HEK293 (cell line): Measurements from ENCODE around the gene MAP3K20.

Experiments used
- CTCF ChIA-PET: fragments of 350-600 bp; formaldehyde crosslinking; extraction: SDS; loops from one replicate; lab custom pipeline; 2021; ENCODE audit warnings: antibody characterized with exemption; lab: Yijun Ruan, JAX
- POLR2A ChIA-PET: fragments of 300-600 bp; formaldehyde crosslinking; extraction: SDS; loops from one replicate; lab custom pipeline; 2020; ENCODE audit warnings: antibody characterized with exemption, inconsistent platforms; lab: Yijun Ruan, JAX
- H3K27ac ChIP-seq: fragments of 200-500 bp; sonication (Bioruptor generic); 2 replicates; pipeline ENCODE4 v1.5.1; 2014; ENCODE audit warnings: low read depth, low read length, control low read depth, inconsistent platforms; ENCODE audit errors: extremely low read depth
- H3K36me3 ChIP-seq, 2 experiments: fragments of 200-500 bp in 1 of 2; sonication (Bioruptor generic) in 1 of 2; 1 replicate in 1 of 2; 2 replicates in 1 of 2; pipeline ENCODE4 v1.5.1; 2014 to 2017; ENCODE audit warnings: inconsistent platforms in 2 of 2, low read length in 2 of 2; ENCODE audit not compliant: control insufficient read depth in 2 of 2, insufficient read depth in 1 of 2
- H3K4me1 ChIP-seq: fragments of 200-500 bp; sonication (Bioruptor generic); 2 replicates; pipeline ENCODE4 v1.5.1; 2014; ENCODE audit warnings: mild to moderate bottlenecking, low read length, inconsistent platforms; ENCODE audit not compliant: control insufficient read depth, insufficient read depth
- H3K4me3 ChIP-seq: 2 replicates; pipeline ENCODE4 v1.5.1; 2011; ENCODE audit warnings: low read depth, mild to moderate bottlenecking, control low read depth, low read length, moderate library complexity
- H3K9me3 ChIP-seq: fragments of 200-500 bp; sonication (Bioruptor generic); 2 replicates; pipeline ENCODE4 v1.5.1; 2014; ENCODE audit warnings: low read depth, low read length, inconsistent platforms; ENCODE audit not compliant: control insufficient read depth, insufficient read depth
- KLF1 ChIP-seq: fragments of 450-650 bp; formaldehyde crosslinking; IDR thresholded peaks from 2 replicates; pipeline ENCODE4 v1.5.1; 2016; ENCODE audit warnings: missing biosample characterization, missing genetic modification characterization
- OVOL3 ChIP-seq: fragments of 450-650 bp; formaldehyde crosslinking; IDR thresholded peaks from 2 replicates; pipeline ENCODE4 v1.5.1; 2016; ENCODE audit warnings: missing biosample characterization, missing genetic modification characterization
- SP7 ChIP-seq: fragments of 450-650 bp; formaldehyde crosslinking; IDR thresholded peaks from 2 replicates; pipeline ENCODE4 v1.5.1; 2016; ENCODE audit warnings: missing biosample characterization, missing genetic modification characterization
- ZBTB1 ChIP-seq: fragments of 450-650 bp; formaldehyde crosslinking; IDR thresholded peaks from 2 replicates; pipeline ENCODE4 v1.5.1; 2016; ENCODE audit warnings: missing biosample characterization, missing genetic modification characterization
- ZBTB21 ChIP-seq: fragments of 450-650 bp; formaldehyde crosslinking; IDR thresholded peaks from 2 replicates; pipeline ENCODE4 v1.5.1; 2017; ENCODE audit warnings: missing biosample characterization, missing genetic modification characterization
- ZBTB48 ChIP-seq: fragments of 450-650 bp; formaldehyde crosslinking; IDR thresholded peaks from 2 replicates; pipeline ENCODE4 v1.5.1; 2016; ENCODE audit warnings: missing biosample characterization, missing genetic modification characterization
- ZNF121 ChIP-seq: fragments of 450-650 bp; formaldehyde crosslinking; IDR thresholded peaks from 2 replicates; pipeline ENCODE4 v1.5.1; 2016; ENCODE audit warnings: missing biosample characterization, missing genetic modification characterization
- ZNF133 ChIP-seq: fragments of 450-650 bp; formaldehyde crosslinking; IDR thresholded peaks from 2 replicates; pipeline ENCODE4 v1.5.1; 2016; ENCODE audit warnings: missing biosample characterization, missing genetic modification characterization
- ZNF548 ChIP-seq: fragments of 450-650 bp; formaldehyde crosslinking; IDR thresholded peaks from 2 replicates; pipeline ENCODE4 v1.5.1; 2016; ENCODE audit warnings: missing biosample characterization, missing genetic modification characterization
- ZNF571 ChIP-seq: fragments of 450-650 bp; formaldehyde crosslinking; IDR thresholded peaks from 2 replicates; pipeline ENCODE4 v1.5.0; 2017; ENCODE audit warnings: missing biosample characterization, missing genetic modification characterization
- ZNF707 ChIP-seq: fragments of 450-650 bp; formaldehyde crosslinking; IDR thresholded peaks from 2 replicates; pipeline ENCODE4 v1.5.1; 2016; ENCODE audit warnings: missing biosample characterization, missing genetic modification characterization
- ZNF768 ChIP-seq: fragments of 450-650 bp; formaldehyde crosslinking; IDR thresholded peaks from 2 replicates; pipeline ENCODE4 v1.5.1; 2018; ENCODE audit warnings: missing biosample characterization, mild to moderate bottlenecking, missing genetic modification characterization
- ZNF777 ChIP-seq: fragments of 450-650 bp; formaldehyde crosslinking; IDR thresholded peaks from 2 replicates; pipeline ENCODE4 v1.5.1; 2017; ENCODE audit warnings: missing biosample characterization, missing genetic modification characterization, borderline replicate concordance
- TF ChIP-seq, protein P1 (sequence below): fragments of 450-650 bp; formaldehyde crosslinking; IDR thresholded peaks from 2 replicates; pipeline ENCODE4 v1.5.1; 2016; ENCODE audit warnings: missing biosample characterization, missing genetic modification characterization
- TF ChIP-seq, protein P2 (sequence below): fragments of 450-650 bp; formaldehyde crosslinking; IDR thresholded peaks from 2 replicates; pipeline ENCODE4 v1.5.1; 2016; ENCODE audit warnings: missing biosample characterization, missing genetic modification characterization
- TF ChIP-seq, protein P3 (sequence below): fragments of 450-650 bp; formaldehyde crosslinking; IDR thresholded peaks from 2 replicates; pipeline ENCODE4 v1.5.1; 2016; ENCODE audit warnings: missing biosample characterization, missing genetic modification characterization, borderline replicate concordance
- TF ChIP-seq, protein P4 (sequence below): fragments of 450-650 bp; formaldehyde crosslinking; IDR thresholded peaks from 2 replicates; pipeline ENCODE4 v1.5.1; 2017; ENCODE audit warnings: missing biosample characterization, missing genetic modification characterization
- TF ChIP-seq, protein P5 (sequence below): fragments of 450-650 bp; formaldehyde crosslinking; IDR thresholded peaks from 2 replicates; pipeline ENCODE4 v1.5.1; 2016; ENCODE audit warnings: missing biosample characterization, missing genetic modification characterization
- TF ChIP-seq, protein P6 (sequence below): fragments of 450-650 bp; formaldehyde crosslinking; IDR thresholded peaks from 2 replicates; pipeline ENCODE4 v1.5.1; 2016; ENCODE audit warnings: missing biosample characterization, missing genetic modification characterization
- TF ChIP-seq, protein P7 (sequence below): fragments of 450-650 bp; formaldehyde crosslinking; IDR thresholded peaks from 2 replicates; pipeline ENCODE4 v1.5.1; 2016; ENCODE audit warnings: missing biosample characterization, missing genetic modification characterization

The MAP3K20 gene

DNA sequence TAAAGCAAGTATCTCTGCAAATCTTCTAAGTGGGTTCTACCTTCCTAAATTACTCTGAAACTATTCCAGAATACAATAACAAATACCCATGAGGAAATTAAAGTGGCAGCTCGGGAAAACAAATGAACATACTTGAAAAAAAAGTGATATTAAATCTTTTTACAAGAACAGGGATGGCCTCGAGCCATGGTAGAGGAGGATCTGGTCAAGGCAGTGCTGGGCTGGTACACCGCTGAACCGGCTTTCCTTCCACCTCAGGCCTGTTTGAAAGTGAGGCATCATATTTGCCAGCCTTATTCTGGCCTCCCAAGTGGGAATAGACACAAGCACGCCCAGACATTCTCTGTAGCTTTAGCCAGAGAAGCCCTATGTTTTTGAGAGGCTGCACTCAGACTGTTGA lies 154.5 kb downstream of the MAP3K20 start:
- ChIA-PET CTCF (no interaction called here), POLR2A (no interaction called here)
- Histone ChIP-seq H3K4me3 (no peak overlapping the region), H3K27ac (no peak overlapping the region), H3K4me1 (no peaks in the 10 kb centered on the region), H3K36me3 (peaks cover 3 to 24% of the 10 kb centered on the region in 2 experiments; a peak in 2 of 3 replicates), H3K9me3 (no peaks in the 10 kb centered on the region)
- no peak for TF ChIP-seq ZNF571
- no peak for TF ChIP-seq ZNF768 (tag by site-specific recombination)
- no peak for TF ChIP-seq OVOL3 (tag by site-specific recombination)
- TF ChIP-seq, protein P1, sequence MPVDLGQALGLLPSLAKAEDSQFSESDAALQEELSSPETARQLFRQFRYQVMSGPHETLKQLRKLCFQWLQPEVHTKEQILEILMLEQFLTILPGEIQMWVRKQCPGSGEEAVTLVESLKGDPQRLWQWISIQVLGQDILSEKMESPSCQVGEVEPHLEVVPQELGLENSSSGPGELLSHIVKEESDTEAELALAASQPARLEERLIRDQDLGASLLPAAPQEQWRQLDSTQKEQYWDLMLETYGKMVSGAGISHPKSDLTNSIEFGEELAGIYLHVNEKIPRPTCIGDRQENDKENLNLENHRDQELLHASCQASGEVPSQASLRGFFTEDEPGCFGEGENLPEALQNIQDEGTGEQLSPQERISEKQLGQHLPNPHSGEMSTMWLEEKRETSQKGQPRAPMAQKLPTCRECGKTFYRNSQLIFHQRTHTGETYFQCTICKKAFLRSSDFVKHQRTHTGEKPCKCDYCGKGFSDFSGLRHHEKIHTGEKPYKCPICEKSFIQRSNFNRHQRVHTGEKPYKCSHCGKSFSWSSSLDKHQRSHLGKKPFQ (tag by site-specific recombination) = no peak
- TF ChIP-seq, protein P2, sequence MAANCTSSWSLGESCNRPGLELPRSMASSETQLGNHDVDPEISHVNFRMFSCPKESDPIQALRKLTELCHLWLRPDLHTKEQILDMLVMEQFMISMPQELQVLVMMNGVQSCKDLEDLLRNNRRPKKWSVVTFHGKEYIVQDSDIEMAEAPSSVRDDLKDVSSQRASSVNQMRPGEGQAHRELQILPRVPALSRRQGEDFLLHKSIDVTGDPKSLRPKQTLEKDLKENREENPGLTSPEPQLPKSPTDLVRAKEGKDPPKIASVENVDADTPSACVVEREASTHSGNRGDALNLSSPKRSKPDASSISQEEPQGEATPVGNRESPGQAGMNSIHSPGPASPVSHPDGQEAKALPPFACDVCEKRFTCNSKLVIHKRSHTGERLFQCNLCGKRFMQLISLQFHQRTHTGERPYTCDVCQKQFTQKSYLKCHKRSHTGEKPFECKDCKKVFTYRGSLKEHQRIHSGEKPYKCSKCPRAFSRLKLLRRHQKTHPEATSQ (tag by site-specific recombination) = no peak
- TF ChIP-seq SP7 (tag by site-specific recombination) = no peak
- no peak for TF ChIP-seq ZNF133 (tag by site-specific recombination)
- TF ChIP-seq ZNF121 (tag by site-specific recombination) = no peak
- TF ChIP-seq, protein P3, sequence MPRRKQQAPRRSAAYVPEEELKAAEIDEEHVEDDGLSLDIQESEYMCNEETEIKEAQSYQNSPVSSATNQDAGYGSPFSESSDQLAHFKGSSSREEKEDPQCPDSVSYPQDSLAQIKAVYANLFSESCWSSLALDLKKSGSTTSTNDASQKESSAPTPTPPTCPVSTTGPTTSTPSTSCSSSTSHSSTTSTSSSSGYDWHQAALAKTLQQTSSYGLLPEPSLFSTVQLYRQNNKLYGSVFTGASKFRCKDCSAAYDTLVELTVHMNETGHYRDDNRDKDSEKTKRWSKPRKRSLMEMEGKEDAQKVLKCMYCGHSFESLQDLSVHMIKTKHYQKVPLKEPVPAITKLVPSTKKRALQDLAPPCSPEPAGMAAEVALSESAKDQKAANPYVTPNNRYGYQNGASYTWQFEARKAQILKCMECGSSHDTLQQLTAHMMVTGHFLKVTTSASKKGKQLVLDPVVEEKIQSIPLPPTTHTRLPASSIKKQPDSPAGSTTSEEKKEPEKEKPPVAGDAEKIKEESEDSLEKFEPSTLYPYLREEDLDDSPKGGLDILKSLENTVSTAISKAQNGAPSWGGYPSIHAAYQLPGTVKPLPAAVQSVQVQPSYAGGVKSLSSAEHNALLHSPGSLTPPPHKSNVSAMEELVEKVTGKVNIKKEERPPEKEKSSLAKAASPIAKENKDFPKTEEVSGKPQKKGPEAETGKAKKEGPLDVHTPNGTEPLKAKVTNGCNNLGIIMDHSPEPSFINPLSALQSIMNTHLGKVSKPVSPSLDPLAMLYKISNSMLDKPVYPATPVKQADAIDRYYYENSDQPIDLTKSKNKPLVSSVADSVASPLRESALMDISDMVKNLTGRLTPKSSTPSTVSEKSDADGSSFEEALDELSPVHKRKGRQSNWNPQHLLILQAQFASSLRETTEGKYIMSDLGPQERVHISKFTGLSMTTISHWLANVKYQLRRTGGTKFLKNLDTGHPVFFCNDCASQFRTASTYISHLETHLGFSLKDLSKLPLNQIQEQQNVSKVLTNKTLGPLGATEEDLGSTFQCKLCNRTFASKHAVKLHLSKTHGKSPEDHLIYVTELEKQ (tag by site-specific recombination) = no peak
- TF ChIP-seq, protein P4, sequence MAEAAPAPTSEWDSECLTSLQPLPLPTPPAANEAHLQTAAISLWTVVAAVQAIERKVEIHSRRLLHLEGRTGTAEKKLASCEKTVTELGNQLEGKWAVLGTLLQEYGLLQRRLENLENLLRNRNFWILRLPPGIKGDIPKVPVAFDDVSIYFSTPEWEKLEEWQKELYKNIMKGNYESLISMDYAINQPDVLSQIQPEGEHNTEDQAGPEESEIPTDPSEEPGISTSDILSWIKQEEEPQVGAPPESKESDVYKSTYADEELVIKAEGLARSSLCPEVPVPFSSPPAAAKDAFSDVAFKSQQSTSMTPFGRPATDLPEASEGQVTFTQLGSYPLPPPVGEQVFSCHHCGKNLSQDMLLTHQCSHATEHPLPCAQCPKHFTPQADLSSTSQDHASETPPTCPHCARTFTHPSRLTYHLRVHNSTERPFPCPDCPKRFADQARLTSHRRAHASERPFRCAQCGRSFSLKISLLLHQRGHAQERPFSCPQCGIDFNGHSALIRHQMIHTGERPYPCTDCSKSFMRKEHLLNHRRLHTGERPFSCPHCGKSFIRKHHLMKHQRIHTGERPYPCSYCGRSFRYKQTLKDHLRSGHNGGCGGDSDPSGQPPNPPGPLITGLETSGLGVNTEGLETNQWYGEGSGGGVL (tag by site-specific recombination) = no peak
- TF ChIP-seq ZNF548 (tag by site-specific recombination) = no peak
- TF ChIP-seq, protein P5, sequence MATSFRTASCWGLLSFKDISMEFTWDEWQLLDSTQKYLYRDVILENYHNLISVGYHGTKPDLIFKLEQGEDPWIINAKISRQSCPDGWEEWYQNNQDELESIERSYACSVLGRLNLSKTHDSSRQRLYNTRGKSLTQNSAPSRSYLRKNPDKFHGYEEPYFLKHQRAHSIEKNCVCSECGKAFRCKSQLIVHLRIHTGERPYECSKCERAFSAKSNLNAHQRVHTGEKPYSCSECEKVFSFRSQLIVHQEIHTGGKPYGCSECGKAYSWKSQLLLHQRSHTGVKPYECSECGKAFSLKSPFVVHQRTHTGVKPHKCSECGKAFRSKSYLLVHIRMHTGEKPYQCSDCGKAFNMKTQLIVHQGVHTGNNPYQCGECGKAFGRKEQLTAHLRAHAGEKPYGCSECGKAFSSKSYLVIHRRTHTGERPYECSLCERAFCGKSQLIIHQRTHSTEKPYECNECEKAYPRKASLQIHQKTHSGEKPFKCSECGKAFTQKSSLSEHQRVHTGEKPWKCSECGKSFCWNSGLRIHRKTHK (tag by site-specific recombination) = no peak
- no peak for TF ChIP-seq ZNF777 (tag by site-specific recombination)
- TF ChIP-seq, protein P6, sequence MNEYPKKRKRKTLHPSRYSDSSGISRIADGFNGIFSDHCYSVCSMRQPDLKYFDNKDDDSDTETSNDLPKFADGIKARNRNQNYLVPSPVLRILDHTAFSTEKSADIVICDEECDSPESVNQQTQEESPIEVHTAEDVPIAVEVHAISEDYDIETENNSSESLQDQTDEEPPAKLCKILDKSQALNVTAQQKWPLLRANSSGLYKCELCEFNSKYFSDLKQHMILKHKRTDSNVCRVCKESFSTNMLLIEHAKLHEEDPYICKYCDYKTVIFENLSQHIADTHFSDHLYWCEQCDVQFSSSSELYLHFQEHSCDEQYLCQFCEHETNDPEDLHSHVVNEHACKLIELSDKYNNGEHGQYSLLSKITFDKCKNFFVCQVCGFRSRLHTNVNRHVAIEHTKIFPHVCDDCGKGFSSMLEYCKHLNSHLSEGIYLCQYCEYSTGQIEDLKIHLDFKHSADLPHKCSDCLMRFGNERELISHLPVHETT (tag by site-specific recombination) = no peak
- TF ChIP-seq KLF1 (tag by site-specific recombination) = no peak
- no peak for TF ChIP-seq ZBTB48 (tag by site-specific recombination)
- TF ChIP-seq ZNF707 (tag by site-specific recombination) = no peak
- no peak for TF ChIP-seq ZBTB21
- TF ChIP-seq ZBTB1 (tag by site-specific recombination) = no peak
- TF ChIP-seq, protein P7, sequence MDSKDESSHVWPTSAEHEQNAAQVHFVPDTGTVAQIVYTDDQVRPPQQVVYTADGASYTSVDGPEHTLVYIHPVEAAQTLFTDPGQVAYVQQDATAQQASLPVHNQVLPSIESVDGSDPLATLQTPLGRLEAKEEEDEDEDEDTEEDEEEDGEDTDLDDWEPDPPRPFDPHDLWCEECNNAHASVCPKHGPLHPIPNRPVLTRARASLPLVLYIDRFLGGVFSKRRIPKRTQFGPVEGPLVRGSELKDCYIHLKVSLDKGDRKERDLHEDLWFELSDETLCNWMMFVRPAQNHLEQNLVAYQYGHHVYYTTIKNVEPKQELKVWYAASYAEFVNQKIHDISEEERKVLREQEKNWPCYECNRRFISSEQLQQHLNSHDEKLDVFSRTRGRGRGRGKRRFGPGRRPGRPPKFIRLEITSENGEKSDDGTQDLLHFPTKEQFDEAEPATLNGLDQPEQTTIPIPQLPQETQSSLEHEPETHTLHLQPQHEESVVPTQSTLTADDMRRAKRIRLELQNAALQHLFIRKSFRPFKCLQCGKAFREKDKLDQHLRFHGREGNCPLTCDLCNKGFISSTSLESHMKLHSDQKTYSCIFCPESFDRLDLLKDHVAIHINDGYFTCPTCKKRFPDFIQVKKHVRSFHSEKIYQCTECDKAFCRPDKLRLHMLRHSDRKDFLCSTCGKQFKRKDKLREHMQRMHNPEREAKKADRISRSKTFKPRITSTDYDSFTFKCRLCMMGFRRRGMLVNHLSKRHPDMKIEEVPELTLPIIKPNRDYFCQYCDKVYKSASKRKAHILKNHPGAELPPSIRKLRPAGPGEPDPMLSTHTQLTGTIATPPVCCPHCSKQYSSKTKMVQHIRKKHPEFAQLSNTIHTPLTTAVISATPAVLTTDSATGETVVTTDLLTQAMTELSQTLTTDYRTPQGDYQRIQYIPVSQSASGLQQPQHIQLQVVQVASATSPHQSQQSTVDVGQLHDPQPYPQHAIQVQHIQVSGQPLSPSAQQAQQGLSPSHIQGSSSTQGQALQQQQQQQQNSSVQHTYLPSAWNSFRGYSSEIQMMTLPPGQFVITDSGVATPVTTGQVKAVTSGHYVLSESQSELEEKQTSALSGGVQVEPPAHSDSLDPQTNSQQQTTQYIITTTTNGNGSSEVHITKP (tag by site-specific recombination) = no peak
